GM12872 (cell line): ENCODE data around the gene LRRC51.

Experiments
- TF ChIP-seq, protein P1 (sequence below): IDR thresholded peaks from 3 replicates; pipeline ENCODE4 v1.5.1; 2011; ENCODE audit warnings: low read depth, mild to moderate bottlenecking, low read length, moderate library complexity; ENCODE audit not compliant: insufficient read depth

LRRC51 gene

DNA sequence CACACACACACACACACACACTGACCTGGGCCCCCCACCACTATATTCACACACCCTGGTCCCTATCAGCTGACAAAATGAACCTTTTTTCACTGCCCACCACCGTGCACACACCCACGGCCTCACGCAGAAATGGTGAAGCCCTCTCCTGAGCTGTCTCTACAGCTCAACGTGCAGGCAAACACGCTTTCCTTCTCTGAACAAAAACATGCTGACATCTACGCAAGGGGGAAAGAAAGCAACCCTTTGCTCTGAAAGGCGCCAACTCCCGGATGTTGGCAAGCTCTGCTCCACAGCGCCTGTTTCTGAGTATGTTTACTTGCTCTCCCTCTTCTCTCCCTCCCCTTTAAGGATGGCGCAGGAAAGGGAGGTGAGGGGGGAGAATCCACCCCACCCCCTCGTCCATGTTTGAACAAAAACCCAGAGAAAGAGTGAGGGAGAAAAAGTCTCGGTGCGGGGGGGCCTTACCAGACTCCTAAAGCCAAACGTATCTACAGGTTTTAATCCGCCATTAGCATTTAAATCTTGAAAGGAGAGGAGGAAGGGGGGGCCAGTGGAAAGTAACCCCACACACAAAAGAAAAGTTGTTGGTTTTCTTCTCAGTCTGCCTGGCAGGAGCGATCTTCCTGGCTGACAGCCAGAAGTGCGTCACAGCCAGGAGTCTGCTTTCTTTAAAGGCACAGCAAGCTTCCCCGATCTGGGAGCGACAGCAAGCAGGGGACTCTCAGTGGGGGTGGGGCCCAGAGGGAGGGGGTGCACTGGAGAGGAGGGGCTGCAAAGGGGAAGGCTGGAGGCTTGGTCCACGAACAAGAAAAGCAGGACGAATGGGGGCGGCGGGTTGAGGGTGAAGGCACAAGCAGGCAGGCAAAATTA lies 39.9 kb upstream of the LRRC51 start:
- TF ChIP-seq, protein P1, sequence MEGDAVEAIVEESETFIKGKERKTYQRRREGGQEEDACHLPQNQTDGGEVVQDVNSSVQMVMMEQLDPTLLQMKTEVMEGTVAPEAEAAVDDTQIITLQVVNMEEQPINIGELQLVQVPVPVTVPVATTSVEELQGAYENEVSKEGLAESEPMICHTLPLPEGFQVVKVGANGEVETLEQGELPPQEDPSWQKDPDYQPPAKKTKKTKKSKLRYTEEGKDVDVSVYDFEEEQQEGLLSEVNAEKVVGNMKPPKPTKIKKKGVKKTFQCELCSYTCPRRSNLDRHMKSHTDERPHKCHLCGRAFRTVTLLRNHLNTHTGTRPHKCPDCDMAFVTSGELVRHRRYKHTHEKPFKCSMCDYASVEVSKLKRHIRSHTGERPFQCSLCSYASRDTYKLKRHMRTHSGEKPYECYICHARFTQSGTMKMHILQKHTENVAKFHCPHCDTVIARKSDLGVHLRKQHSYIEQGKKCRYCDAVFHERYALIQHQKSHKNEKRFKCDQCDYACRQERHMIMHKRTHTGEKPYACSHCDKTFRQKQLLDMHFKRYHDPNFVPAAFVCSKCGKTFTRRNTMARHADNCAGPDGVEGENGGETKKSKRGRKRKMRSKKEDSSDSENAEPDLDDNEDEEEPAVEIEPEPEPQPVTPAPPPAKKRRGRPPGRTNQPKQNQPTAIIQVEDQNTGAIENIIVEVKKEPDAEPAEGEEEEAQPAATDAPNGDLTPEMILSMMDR = no peak

DNA sequence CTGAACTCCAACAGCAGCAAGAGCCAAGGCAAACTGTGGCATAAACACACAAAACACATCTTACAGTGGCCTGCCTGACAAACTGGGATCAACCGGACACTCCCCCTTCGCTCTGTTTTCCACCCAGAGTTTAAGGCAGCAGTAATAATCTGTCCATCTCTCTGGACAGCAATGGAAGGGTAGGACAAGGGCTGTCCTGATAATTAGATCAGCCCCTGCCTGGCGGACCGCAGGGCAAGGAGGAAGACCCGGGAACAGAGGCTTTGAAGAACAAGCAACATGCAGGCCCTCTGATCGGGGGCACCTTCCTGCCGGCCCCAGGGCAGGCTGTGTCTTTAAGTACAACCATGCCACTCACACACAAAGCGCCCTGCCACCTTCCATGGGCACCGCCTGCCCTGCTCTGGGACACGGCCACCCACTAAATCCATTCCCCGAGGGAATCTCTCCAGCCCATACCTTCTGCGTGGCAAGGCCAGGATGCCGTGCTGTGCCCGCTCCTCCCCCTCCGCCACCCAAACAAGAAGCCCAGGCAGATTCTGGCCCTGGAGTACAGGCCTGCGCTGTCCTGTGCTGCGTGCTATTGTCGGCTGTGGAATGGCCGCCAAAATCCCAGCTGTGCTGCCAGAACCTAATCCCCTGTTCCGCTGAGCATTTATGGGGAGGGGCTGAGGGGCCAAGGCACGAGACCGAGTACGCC lies 39.1 kb upstream of the LRRC51 start:
- TF ChIP-seq, protein P1 = no peak

DNA sequence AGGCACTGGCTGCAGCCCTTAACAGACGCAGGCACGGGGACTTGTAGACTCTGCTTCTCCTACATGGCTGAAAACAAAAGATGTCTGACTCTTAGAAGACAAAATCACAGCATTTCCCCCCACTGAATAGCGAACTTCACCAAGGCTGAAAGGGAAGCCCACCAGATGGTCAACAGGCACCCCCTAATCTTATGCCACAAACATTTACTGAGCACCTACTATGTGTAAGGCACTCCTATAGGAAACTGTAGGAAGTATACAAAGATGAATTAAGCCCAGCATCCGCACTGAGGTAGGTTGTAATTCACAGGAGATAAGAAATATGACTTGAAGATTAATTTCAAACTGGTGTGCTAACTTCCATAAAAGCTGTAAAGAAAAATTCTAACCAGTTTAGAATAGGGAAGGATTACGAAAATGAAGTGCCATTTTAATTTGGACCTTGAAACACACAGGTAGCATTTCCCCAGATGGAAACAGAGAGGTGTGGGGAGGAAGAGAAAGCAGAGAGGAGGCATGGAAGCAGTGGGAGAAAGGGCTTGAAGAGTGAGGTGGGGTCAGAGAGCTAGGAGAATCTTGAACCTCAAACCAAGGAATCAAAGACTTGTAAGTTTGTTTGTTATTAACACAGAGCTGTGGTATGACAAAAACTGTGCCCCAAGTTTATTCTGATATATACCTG lies 38.4 kb upstream of the LRRC51 start:
- TF ChIP-seq, protein P1 = no peak

DNA sequence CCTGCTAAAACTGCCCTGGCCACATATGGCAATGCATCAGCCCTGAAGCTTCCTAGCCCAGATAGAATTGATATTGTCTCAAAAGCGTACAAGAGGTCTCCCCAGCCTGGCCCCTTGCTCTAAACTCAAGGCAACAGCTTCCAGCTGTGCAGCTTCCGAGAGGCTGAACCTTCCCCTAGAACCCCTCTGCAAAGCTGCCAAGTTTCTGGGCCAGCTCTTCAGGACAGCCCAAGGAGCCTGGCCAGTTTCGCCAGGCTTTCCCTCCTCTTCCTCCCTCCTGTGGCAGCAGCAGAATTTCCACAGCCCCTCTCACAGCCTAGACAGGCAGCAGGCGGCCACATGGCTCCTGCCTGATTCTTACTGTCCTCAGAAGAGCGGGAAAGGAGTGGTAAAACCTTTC lies 34.8 kb upstream of the LRRC51 start:
- TF ChIP-seq, protein P1 = no peak

- TF ChIP-seq, protein P1 = no peak
These were observed 31.7 kb upstream of the LRRC51 start for GRCh38 chr11:72048766-72049460.

- TF ChIP-seq, protein P1 = no peak
These were observed 22.1 kb upstream of the LRRC51 start for GRCh38 chr11:72058416-72059034.
